Parietal lobe (tissue), 2 donors: ENCODE results near the gene APAF1. TPM values are rescaled to one million over a fixed set of nuclear protein-coding genes. Genes with fewer than 3 reads are reported as not detected.

Experiments used
- small RNA-seq: library from RNA; depleted of rRNA; stranded (forward); fragments of <200 nt; gene quantifications from one replicate; pipeline ENCODE3, GENCODE V24; 2014; ENCODE audit warnings: low replicate concordance
- total RNA-seq: library from RNA; depleted of rRNA; stranded (reverse); fragments of >200 nt; gene quantifications from one replicate; pipeline ENCODE4 v1.2.3, GENCODE V29; 2014

The APAF1 gene
- 45.4 TPM for total RNA-seq

DNA sequence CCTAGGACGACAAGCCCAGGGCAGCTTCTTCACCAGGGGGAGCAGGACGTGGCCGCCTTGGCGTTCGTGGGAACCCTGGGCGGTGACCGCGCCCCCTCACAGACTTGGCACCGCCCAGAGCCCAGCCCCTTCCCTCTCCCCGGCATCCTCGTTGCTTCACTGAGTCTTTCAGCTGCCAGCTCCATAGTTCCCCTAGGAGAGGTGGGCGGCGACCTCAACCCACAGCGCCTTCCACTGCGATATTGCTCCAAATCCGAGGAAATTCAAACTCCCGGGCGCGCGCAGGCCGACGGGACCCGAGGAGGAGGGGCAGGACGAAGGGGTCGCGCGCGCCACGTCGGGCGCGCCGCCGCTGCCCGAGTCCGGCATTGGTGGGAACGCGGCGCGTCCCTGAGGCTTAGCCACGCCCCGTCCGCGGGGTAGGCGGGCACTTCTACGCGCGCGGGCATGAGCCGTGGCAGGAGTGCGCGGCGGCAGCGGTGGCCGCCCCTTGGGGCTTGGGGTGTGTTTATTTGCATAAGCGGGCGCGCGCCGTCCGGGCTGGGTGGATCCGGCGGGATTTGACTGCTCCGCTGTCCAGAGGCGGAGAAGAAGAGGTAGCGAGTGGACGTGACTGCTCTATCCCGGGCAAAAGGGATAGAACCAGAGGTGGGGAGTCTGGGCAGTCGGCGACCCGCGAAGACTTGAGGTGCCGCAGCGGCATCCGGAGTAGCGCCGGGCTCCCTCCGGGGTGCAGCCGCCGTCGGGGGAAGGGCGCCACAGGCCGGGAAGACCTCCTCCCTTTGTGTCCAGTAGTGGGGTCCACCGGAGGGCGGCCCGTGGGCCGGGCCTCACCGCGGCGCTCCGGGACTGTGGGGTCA lies at the start of gene APAF1, which contains the start of gene IKBIP:
APAF1 (plus strand) TSS at position 579 of the 860 bp plus-strand sequence. CDS start 3,070 bp downstream, outside the sequence.
IKBIP (minus strand) TSS at position 77 of the 860 bp plus-strand sequence. CDS start 87 bp downstream, outside the sequence.

Small RNA genes lying within 50 kb of the gene (small RNA-seq; reads per million reads assigned to genes)
- 10.0 reads per million, percentile 90 among the genes with 10 or more reads in this experiment for gene SNORA53

Other genes starting within 250 kb of the APAF1 start
- gene TMPO, start 129.7 kb upstream of the APAF1 start, total RNA-seq = 177 TPM
- gene SLC25A3, start 51.6 kb upstream of the APAF1 start, total RNA-seq = 197 TPM
- gene IKBIP, start 502 bp upstream of the APAF1 start, total RNA-seq = 8.1 TPM